Ectodermal cell (in vitro differentiated cells): Measurements from ENCODE around the gene UBXN1.
"Not testable (repeated sequence)": the region's sequence is repeated elsewhere in the genome, so short reads cannot be mapped to it uniquely, and the experiment has no call there.

Experiments used
- H3K27ac ChIP-seq: 2 replicates; pipeline ENCODE4 v1.7.0; 2013; ENCODE audit warnings: mild to moderate bottlenecking, low read depth, low read length; ENCODE audit not compliant: insufficient read depth, poor library complexity, severe bottlenecking
- H3K27me3 ChIP-seq: 2 replicates; pipeline ENCODE4 v1.7.0; 2013; ENCODE audit warnings: mild to moderate bottlenecking, low read length; ENCODE audit not compliant: insufficient read depth, control insufficient read depth, poor library complexity, severe bottlenecking
- H3K36me3 ChIP-seq: one replicate; pipeline ENCODE4 v1.7.0; 2013; ENCODE audit warnings: low read length; ENCODE audit not compliant: control insufficient read depth, insufficient read depth
- H3K4me1 ChIP-seq: one replicate; pipeline ENCODE4 v1.7.0; 2013; ENCODE audit warnings: low read length; ENCODE audit not compliant: control insufficient read depth, insufficient read depth
- H3K4me3 ChIP-seq: 2 replicates; pipeline ENCODE4 v1.7.0; 2013; ENCODE audit warnings: low read depth, low read length, control low read depth; ENCODE audit not compliant: insufficient read depth
- H3K9me3 ChIP-seq: 2 replicates; pipeline ENCODE4 v1.7.0; 2013; ENCODE audit warnings: mild to moderate bottlenecking, low read length, moderate library complexity; ENCODE audit not compliant: control insufficient read depth
- WGBS, 2 experiments: methylation state at CpG; one replicate each; pipeline ENCODE4 v1.1.7; 2013; ENCODE audit warnings: missing lambda C conversion rate in 2 of 2; 5-methylcytosine and 5-hydroxymethylcytosine counted together

UBXN1 gene

GRCh38 chr11:62656796-62657429, 22.0 kb downstream of the UBXN1 start:
- H3K9me3 ChIP-seq: no peaks in the 10 kb centered on the region
- no peak overlapping the region for H3K27ac ChIP-seq
- no peaks in the 10 kb centered on the region for H3K27me3 ChIP-seq
- H3K36me3 ChIP-seq: no peaks in the 10 kb centered on the region
- H3K4me3 ChIP-seq: no peak overlapping the region
- 72 to 79% methylated on average over 5 of the region's 5 CpGs for WGBS, 2 experiments
- no peaks in the 10 kb centered on the region for H3K4me1 ChIP-seq

DNA sequence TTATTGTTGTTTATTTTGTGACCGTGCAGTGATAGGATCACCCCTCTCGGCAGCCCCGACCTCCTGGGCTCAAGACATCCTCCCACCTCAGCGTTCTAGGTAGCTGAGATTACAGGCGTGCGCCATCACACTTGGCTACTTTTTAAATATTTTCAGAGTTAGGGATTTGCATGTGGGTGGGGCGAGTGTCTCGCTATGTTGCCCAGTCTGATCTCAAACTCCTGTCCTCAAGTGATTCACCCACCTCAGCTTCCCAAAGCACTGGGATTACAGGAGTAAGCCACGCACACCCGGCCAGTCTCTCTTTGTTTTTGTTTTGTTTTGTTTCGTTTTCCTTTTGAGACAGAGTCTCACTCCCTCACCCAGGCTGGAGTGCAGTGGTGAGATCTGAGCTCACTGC, 24.6 kb downstream of the UBXN1 start:
- no peak overlapping the region for H3K27ac ChIP-seq
- no peaks in the 10 kb centered on the region for H3K4me1 ChIP-seq
- peaks cover 6% of the 10 kb centered on the region for H3K36me3 ChIP-seq
- 94% methylated on average over 11 of the region's 11 CpGs for WGBS, 2 experiments
- H3K9me3 ChIP-seq: no peaks in the 10 kb centered on the region
- H3K27me3 ChIP-seq: no peaks in the 10 kb centered on the region
- H3K4me3 ChIP-seq: no peak overlapping the region

GRCh38 chr11:62652161-62653006, 26.5 kb downstream of the UBXN1 start:
- Histone ChIP-seq H3K4me3 (peak overlapping the region; percentile 96), H3K27me3 (no peaks in the 10 kb centered on the region), H3K36me3 (peaks cover 8% of the 10 kb centered on the region), H3K9me3 (no peaks in the 10 kb centered on the region), H3K27ac (peak overlapping the region; percentile 79), H3K4me1 (no peaks in the 10 kb centered on the region)
- 41% methylated on average over 16 of the region's 16 CpGs for WGBS, 2 experiments

- H3K4me1 ChIP-seq, H3K27ac ChIP-seq, H3K4me3 ChIP-seq, H3K27me3 ChIP-seq, H3K9me3 ChIP-seq, H3K36me3 ChIP-seq: not testable (repeated sequence)
- 91 to 96% methylated on average over 12 of the region's 12 CpGs for WGBS, 2 experiments
Observed at GRCh38 chr11:62650283-62650682, 28.6 kb downstream of the UBXN1 start.

GRCh38 chr11:62649486-62649885, 29.4 kb downstream of the UBXN1 start:
- WGBS, 2 experiments: 96% methylated on average over 11 of the region's 11 CpGs
- no peak overlapping the region for H3K4me3 ChIP-seq

GRCh38 chr11:62648967-62649364, 29.9 kb downstream of the UBXN1 start:
- WGBS, 2 experiments: 94 to 96% methylated on average over 9 to 11 of the region's 11 CpGs
- Histone ChIP-seq H3K27ac (no peak overlapping the region), H3K4me1 (no peaks in the 10 kb centered on the region), H3K36me3 (peaks cover 17% of the 10 kb centered on the region), H3K4me3 (no peak overlapping the region), H3K27me3 (no peaks in the 10 kb centered on the region), H3K9me3 (no peaks in the 10 kb centered on the region)

More at GRCh38 chr11:62649486-62649885, 29.4 kb downstream of the UBXN1 start:
- H3K4me1 ChIP-seq: no peaks in the 10 kb centered on the region
- H3K9me3 ChIP-seq: no peaks in the 10 kb centered on the region
- H3K27me3 ChIP-seq: no peaks in the 10 kb centered on the region
- peaks cover 12% of the 10 kb centered on the region for H3K36me3 ChIP-seq
- no peak overlapping the region for H3K27ac ChIP-seq

DNA sequence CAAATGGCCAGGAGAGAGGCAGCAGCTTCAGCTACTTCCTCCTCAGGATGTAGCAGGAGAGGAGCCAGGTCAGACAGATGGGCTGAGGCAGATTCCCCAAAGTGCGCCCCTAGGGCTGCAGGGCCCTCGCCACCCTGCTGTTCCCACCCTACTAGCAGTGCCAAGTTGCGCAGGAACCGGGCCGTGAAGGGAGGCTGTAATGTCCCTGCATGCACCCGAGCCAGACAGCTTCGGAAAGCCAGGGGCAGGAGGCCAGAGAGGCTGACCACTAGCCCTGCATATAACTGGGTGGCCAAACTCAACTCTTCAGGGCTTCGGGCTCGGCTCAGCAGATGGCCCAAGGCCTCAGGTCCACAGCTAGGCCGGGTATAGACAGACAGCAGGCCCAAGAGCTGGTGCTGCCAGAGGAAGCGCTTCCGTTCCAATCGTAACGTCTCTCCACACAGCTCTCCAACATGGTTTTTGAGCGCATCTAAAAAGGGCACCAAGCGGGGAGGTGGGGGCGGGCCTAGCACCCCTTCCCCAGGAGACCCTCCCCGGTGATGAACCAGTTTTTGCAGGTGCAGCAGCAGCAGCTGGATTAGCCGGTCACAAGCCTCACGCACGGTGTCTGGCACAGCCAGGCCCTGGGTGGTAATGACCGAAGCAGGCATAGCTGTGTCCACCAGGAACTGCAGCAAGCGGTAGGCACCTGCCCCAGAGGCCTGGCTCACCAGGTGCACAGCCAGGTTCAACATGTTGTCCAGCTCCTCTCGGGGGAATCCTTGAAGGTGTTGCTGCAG, 30.5 kb downstream of the UBXN1 start:
- Histone ChIP-seq H3K36me3 (peaks cover 17% of the 10 kb centered on the region), H3K4me3 (no peak overlapping the region), H3K4me1 (no peaks in the 10 kb centered on the region), H3K27me3 (no peaks in the 10 kb centered on the region), H3K27ac (no peak overlapping the region), H3K9me3 (no peaks in the 10 kb centered on the region)
- WGBS, 2 experiments: 94% methylated on average over 24 of the region's 24 CpGs

GRCh38 chr11:62647609-62648005, 31.3 kb downstream of the UBXN1 start:
- Histone ChIP-seq H3K9me3 (no peaks in the 10 kb centered on the region), H3K4me1 (no peaks in the 10 kb centered on the region), H3K27ac (no peak overlapping the region), H3K36me3 (peaks cover 17% of the 10 kb centered on the region), H3K4me3 (no peak overlapping the region), H3K27me3 (no peaks in the 10 kb centered on the region)
- WGBS, 2 experiments: 95 to 96% methylated on average over 6 of the region's 6 CpGs

GRCh38 chr11:62646825-62647608, 31.9 kb downstream of the UBXN1 start:
- Histone ChIP-seq H3K9me3 (no peaks in the 10 kb centered on the region), H3K27ac (no peak overlapping the region), H3K36me3 (peaks cover 17% of the 10 kb centered on the region), H3K27me3 (no peaks in the 10 kb centered on the region), H3K4me3 (no peak overlapping the region), H3K4me1 (no peaks in the 10 kb centered on the region)
- WGBS, 2 experiments: 79 to 81% methylated on average over 32 of the region's 32 CpGs
